Cortex of kidney (tissue), 1 donor: ENCODE measurements around the gene CA10.

Source experiments
- DNase-seq: peaks from one replicate; lab custom pipeline; 2025; lab: John Stamatoyannopoulos, UW

Gene CA10

GRCh38 chr17:52158450-52159042 lies at the start of gene CA10:
TSS of gene CA10 (minus strand) at chr17:52158714.
- no peak for DNase-seq

DNA sequence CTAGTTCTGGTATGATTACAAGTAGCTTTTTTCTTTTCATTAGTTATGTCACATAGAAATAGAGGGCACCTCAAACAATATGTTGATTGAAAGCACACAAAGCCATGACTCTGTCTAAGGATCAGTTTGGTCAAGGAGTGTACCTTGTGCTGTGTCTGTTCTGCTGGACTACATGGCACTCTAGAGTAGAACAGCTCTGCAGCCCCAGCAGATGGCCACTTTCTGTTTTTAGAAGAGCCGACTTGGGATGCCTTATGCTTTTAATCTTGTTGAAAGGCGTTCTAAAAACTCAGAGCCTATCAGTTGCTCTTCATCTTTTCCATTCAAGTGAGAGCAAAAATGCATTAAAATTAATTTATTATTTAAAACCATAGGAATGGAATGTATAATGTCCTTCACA lies 49.3 kb upstream of the CA10 start:
- no peak for DNase-seq

DNA sequence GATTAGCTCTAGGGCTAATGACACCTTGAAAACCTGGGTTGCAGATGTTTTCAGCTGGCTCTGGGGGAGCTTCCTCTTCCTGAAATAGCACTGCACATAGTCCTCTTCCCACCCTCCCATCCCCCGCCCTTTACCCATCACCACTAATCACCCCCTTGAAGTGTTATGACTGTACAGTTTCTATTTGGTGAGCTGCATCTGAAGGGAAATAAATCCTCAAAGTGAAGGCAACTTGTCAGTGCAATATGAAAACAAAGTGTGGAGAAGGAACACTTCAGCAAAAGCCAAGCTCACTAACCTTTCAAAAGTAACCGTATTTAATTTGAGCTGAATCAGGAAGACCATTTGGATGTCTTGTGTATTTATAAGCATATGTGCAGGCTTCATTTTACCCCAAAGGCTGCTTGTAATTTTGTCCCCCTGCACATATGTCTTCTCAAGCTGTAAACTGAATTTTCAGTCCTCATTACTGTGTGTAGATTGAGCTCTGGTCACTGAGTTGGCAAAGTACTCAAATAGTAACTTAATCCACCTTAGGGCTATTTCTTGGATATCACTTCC lies 44.1 kb upstream of the CA10 start:
- DNase-seq, result no peak

GRCh38 chr17:52201767-52202519 lies 43.4 kb upstream of the CA10 start:
- no peak for DNase-seq

- DNase-seq, result no peak
These were observed 33.0 kb upstream of the CA10 start for GRCh38 chr17:52191491-52191890.

GRCh38 chr17:52181782-52182181 lies 23.3 kb upstream of the CA10 start:
- DNase-seq, result no peak

- DNase-seq, result no peak
These were observed 19.5 kb upstream of the CA10 start for GRCh38 chr17:52178012-52178411.

- DNase-seq, result no peak
These were observed 12.6 kb upstream of the CA10 start for GRCh38 chr17:52170963-52171572.

DNA sequence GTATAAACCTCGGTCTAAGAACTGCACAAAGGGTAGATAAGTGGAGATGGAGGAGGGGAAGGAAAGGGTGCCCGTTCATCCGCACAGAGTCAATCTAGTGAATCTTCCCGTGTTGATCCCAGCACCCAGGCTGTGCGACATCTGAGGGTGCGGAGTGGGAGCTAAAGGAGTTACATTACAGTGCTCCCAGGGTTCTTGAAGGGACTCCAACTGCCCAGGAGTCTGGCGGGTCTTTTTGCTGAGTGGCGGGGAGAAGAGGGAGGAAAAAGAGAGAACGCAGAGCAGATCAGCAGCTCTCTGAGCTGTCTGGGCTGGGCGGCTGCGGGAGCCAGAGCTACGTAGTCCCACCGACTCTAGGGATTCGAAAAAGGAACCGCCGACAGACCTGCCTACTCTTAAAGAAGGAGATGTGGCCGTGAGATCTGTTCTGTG lies 1.6 kb upstream of the CA10 start:
- DNase-seq, result no peak

GRCh38 chr17:52159246-52160135 lies 977 bp upstream of the CA10 start:
- DNase-seq, result no peak

GRCh38 chr17:52157603-52158449 lies 688 bp downstream of the CA10 start:
- no peak for DNase-seq

DNA sequence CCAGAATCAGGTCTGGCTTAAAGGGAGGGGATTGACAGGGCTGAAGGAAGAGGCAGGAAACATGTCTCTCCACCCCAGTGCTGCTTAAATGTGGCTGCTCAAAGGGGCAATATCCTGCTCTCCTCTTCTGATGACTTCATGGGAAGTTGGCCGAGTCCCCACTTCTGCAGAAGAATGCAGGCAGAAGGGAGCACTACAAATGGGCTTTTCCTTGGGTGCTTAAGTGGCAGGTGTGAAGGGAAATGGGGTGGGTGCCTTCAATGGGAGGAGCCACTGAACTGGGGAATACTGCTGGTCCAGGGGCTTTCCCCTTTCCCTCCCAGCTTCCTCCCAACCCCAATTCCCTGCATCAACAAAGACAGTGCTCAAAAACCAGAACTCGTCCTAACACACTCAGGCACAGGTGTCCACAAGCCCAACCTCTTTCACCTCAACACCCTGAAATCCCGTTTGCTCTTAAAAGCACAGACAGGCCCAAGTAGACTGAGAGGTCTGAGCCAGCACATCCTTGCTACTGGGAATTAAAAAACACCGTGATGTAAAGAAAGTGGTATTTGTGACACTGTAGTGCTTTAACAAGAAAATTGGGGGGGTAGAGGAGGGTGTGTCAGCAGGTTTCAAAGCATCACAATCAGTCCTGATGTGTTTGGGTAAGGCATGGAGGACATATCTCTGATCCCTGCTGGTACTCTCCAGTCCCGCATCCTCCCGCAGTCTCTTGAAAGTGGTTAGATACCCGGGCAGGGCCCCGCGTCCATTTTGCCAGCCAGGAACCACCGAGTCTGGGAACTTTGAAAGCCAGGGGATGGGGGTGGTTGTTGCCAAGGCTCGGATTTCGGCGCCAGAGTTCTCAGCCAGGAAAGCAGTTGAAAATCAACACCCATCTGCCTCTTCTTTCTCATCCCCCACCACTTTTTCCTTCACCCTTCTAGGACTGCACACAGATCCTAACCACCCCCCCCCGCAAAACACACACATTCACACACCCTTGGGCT lies 1.6 kb downstream of the CA10 start:
- DNase-seq, result no peak

DNA sequence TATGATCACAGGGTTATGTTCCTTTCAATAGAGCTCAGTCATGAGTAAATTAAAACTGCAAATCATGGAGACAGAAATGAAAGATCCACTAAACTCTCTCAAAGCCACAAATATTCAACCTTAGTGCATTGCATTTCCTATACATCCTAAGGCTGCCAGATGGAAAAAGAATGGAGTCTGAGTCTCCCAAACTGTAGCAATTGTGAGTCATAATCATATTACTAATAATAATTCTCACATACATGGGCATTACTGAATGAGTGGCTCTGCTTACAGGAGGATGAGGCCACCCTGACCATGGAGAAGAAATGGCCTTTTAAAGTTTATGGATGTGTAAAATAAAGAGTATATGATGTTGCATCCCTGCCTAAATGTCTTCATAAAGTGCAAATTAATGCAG lies 3.2 kb downstream of the CA10 start:
- no peak for DNase-seq

GRCh38 chr17:52154466-52154865 lies 4.0 kb downstream of the CA10 start:
- DNase-seq, result no peak

DNA sequence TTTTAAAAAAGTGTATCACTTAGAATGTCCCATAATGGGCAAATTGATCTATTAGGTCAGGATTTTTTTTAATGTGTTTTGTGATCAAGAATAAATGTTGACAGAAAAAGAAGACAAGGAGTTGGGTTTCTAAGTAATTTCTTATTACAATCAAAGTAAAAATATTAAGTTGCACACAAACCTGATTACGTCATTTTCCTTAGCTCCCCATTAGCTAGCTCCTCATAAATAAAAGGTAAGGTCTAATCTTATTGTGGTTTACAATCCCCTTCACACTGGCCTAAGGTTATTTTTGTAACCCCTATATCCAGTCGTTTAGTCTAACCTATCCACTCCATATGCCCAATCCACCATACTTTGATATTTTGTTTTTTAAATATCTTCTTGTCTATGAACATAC lies 7.6 kb downstream of the CA10 start:
- no peak for DNase-seq

GRCh38 chr17:52149626-52150025 lies 8.9 kb downstream of the CA10 start:
- DNase-seq, result no peak

DNA sequence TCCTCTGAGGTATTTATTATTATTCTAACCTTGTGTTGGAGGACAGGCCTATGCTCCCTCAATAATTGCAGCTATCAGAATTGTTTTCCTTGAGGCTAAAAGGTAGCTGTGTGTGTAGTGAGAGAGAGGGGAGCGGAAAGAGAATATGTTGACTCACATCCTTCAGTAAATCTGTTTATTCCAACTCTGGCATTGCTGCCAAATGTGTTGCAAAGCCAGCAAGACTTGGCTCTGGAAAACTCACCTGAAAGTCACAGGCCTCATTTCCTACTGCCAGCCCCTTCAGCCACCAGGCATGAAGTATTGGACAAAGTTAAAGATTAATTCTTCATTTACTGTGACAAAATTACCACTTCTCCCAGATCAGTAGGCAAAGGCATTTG lies 9.6 kb downstream of the CA10 start:
- DNase-seq, result no peak

DNA sequence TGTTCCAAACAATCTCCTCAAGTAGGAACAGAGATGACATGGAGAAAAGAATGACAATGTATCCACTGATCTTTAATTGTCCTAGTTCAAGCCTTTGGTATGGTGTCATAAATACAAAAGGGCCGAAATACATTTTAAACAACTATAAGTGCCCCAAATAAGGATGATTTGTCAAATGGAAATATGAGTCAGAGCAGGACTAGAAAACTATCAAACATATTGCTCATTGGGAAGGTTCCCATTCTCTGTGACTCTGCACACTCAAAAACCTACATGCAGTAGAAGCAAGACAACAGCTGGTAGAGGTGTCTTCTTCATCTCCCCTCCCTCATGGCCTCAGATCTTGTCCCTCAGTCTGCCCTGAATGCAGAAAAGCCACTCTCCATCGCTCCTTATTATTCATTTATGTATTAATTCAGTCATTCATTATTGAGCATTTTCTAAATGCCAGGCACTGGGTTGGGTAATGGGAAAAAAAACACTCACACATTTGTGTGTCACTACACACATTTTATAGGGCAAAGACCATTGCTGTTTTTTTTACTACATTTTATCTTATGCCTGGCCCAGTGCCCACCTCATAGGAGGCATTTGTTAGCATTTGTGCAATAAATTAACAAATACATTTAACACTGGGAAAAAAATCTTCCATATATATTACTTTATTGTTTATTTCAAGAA lies 10.1 kb downstream of the CA10 start:
- no peak for DNase-seq

DNA sequence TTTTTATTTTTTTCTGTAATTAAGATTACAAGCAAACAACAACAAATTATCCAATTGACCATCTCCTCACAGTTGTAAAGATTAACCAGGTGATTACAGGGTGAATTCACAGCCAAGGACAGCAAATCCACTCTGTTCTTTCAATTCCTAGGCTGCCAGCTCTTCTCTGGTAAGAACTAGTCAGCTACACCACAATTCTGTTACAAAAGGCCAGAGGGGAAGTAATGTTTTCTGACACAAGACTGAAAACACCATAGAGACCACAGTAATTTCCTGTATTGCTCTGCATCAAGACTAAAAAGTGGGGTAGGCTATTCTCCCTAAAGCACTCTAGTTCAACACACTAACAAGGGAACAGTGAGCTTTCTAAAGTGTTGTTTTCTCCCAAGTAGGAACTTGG lies 10.6 kb downstream of the CA10 start:
- DNase-seq, result no peak
